RWPE2 (cell line): ENCODE measurements around the gene HOXD12.

ENCODE experiments used
- ATAC-seq: fragments of 200-7000 bp; cut with Tn5 transposase; 3 replicates; pipeline ENCODE4 v1.9.1; 2021; ENCODE audit warnings: low read depth
- DNase-seq: peaks from one replicate; pipeline ENCODE4 v3.0.0-alpha.2; 2020; ENCODE audit warnings: low spot score
- H3K27ac ChIP-seq: fragments of 450-650 bp; 2 replicates; pipeline ENCODE4 v1.5.1; 2017; ENCODE audit warnings: mild to moderate bottlenecking; ENCODE audit not compliant: poor library complexity, severe bottlenecking
- H3K27me3 ChIP-seq: fragments of 250-450 bp; sonication (Bioruptor Pico); 2 replicates; pipeline ENCODE4 v1.5.1; 2021; ENCODE audit warnings: mild to moderate bottlenecking, moderate library complexity; ENCODE audit not compliant: insufficient read depth, poor library complexity, severe bottlenecking
- H3K36me3 ChIP-seq: fragments of 250-450 bp; sonication (Bioruptor Pico); 2 replicates; pipeline ENCODE4 v1.5.1; 2020; ENCODE audit warnings: low read depth, mild to moderate bottlenecking, moderate library complexity
- H3K4me1 ChIP-seq: fragments of 250-450 bp; sonication (Bioruptor Pico); 2 replicates; pipeline ENCODE4 v1.5.1; 2021; ENCODE audit warnings: mild to moderate bottlenecking, moderate library complexity; ENCODE audit not compliant: insufficient read depth, poor library complexity, severe bottlenecking
- H3K4me3 ChIP-seq: fragments of 250-450 bp; sonication (Bioruptor Pico); 2 replicates; pipeline ENCODE4 v1.5.1; 2021; ENCODE audit warnings: mild to moderate bottlenecking, moderate library complexity; ENCODE audit not compliant: severe bottlenecking
- H3K9me3 ChIP-seq: fragments of 250-450 bp; sonication (Bioruptor Pico); 2 replicates; pipeline ENCODE4 v1.5.1; 2021; ENCODE audit warnings: mild to moderate bottlenecking, moderate library complexity; ENCODE audit not compliant: severe bottlenecking
- CTCF ChIP-seq: fragments of 450-650 bp; IDR thresholded peaks from one replicate; pipeline ENCODE4 v1.5.1; 2017; ENCODE audit warnings: mild to moderate bottlenecking, moderate library complexity; ENCODE audit not compliant: poor library complexity, severe bottlenecking

HOXD12 gene

GRCh38 chr2:176094349-176094748 is 5.2 kb upstream of the HOXD12 start:
- ATAC-seq, result no peak
- no peak for DNase-seq
- Histone ChIP-seq H3K36me3 (no peaks in the 10 kb centered on the region), H3K9me3 (no peaks in the 10 kb centered on the region), H3K27ac (no peak overlapping the region), H3K27me3 (peaks cover 88% of the 10 kb centered on the region), H3K4me1 (no peaks in the 10 kb centered on the region), H3K4me3 (no peak overlapping the region)
- TF ChIP-seq CTCF, result no peak

GRCh38 chr2:176095421-176095820 is 4.2 kb upstream of the HOXD12 start:
- H3K4me3 ChIP-seq, result no peak overlapping the region
- no peak for DNase-seq
- H3K4me1 ChIP-seq, result no peaks in the 10 kb centered on the region
- no peak overlapping the region for H3K27ac ChIP-seq
- no peak for ATAC-seq
- no peaks in the 10 kb centered on the region for H3K36me3 ChIP-seq
- no peaks in the 10 kb centered on the region for H3K9me3 ChIP-seq
- peaks cover 78% of the 10 kb centered on the region for H3K27me3 ChIP-seq
- no peak for TF ChIP-seq CTCF

- DNase-seq (no peak), ATAC-seq (no peak)
- Histone ChIP-seq H3K9me3 (no peaks in the 10 kb centered on the region), H3K27me3 (peaks cover 68% of the 10 kb centered on the region), H3K36me3 (no peaks in the 10 kb centered on the region), H3K4me1 (no peaks in the 10 kb centered on the region), H3K27ac (no peak overlapping the region), H3K4me3 (peak overlapping the region; percentile 45)
- TF ChIP-seq CTCF, result no peak
These were observed 3.2 kb upstream of the HOXD12 start for GRCh38 chr2:176096243-176096985.

- Histone ChIP-seq H3K9me3 (no peaks in the 10 kb centered on the region), H3K36me3 (no peaks in the 10 kb centered on the region), H3K27ac (no peak overlapping the region), H3K4me1 (no peaks in the 10 kb centered on the region), H3K4me3 (peak overlapping the region; percentile 45), H3K27me3 (peaks cover 60% of the 10 kb centered on the region)
- DNase-seq, result no peak
- TF ChIP-seq CTCF, result peak; percentile 95
- ATAC-seq, result peak; percentile 85
These were observed 2.4 kb upstream of the HOXD12 start for GRCh38 chr2:176096986-176097819.
